Measurements from ENCODE around the gene GAMT.

GAMT gene

DNA sequence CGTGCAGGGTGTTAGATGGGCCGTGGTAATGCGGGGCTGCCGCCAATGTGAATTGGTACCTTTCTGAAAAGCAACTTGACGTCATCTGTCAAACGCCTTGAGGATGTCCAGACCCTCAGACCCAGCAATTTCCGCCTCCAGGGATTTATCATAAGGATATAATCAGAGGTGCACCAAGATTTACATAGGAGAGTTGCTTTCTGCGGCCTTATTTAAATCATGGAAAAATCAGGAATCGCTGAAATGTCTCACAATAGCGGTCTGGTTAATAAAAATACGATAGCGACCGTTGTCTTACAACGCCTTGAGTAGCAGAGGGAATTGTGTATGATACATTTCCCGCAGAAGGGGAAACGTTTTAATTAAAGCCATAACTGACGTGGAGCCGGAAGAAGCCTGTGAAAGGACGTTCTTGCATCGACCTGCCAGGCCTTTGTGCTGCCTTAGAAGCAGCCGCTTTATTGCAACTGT, 49.9 kb downstream of the GAMT start:
- Histone ChIP-seq H3K27me3 (ENCODE audit: insufficient read depth, low read depth, severe bottlenecking) (no peaks in the 10 kb centered on the region), H3K9me3 (ENCODE audit: severe bottlenecking) (no peaks in the 10 kb centered on the region), H3K4me3 (ENCODE audit: low read depth, low read length) (no peak overlapping the region), H3K36me3 (no peaks in the 10 kb centered on the region; the same call in 1 of the 2 replicates), H3K27ac (no peak overlapping the region)
- TF ChIP-seq, protein P1, sequence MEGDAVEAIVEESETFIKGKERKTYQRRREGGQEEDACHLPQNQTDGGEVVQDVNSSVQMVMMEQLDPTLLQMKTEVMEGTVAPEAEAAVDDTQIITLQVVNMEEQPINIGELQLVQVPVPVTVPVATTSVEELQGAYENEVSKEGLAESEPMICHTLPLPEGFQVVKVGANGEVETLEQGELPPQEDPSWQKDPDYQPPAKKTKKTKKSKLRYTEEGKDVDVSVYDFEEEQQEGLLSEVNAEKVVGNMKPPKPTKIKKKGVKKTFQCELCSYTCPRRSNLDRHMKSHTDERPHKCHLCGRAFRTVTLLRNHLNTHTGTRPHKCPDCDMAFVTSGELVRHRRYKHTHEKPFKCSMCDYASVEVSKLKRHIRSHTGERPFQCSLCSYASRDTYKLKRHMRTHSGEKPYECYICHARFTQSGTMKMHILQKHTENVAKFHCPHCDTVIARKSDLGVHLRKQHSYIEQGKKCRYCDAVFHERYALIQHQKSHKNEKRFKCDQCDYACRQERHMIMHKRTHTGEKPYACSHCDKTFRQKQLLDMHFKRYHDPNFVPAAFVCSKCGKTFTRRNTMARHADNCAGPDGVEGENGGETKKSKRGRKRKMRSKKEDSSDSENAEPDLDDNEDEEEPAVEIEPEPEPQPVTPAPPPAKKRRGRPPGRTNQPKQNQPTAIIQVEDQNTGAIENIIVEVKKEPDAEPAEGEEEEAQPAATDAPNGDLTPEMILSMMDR (IDR thresholded peaks at IDR 0.05; ENCODE audit: low read depth, low read length), result no peak
- no peak for DNase-seq

DNA sequence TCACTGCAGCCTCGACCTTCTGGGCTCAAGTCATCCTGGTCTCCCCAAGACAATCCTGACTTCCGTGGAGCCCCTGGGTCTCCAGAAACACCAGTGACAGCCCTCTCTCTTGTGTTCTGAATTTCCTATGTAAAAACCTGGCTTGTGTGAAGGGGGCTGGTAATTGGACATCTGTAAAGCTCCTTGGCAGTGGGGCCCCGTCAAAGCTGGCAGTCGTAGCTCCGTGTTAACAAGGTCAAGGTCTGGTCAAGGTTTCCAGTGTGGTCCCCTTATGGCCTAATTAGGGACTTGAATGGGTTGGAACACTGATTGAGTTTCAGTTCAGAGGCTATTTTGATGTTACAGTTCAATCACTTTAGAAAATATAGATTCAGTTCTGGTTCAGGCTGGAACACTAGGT, 50.5 kb downstream of the GAMT start:
- no peaks in the 10 kb centered on the region for H3K9me3 ChIP-seq (ENCODE audit: severe bottlenecking)
- TF ChIP-seq, protein P1 (IDR thresholded peaks at IDR 0.05; ENCODE audit: low read depth, low read length), result no peak
- H3K4me3 ChIP-seq (ENCODE audit: low read depth, low read length), result no peak overlapping the region
- H3K27ac ChIP-seq, result no peak overlapping the region
- H3K27me3 ChIP-seq (ENCODE audit: insufficient read depth, low read depth, severe bottlenecking), result no peaks in the 10 kb centered on the region
- no peaks in the 10 kb centered on the region for H3K36me3 ChIP-seq
- no peak for DNase-seq

DNA sequence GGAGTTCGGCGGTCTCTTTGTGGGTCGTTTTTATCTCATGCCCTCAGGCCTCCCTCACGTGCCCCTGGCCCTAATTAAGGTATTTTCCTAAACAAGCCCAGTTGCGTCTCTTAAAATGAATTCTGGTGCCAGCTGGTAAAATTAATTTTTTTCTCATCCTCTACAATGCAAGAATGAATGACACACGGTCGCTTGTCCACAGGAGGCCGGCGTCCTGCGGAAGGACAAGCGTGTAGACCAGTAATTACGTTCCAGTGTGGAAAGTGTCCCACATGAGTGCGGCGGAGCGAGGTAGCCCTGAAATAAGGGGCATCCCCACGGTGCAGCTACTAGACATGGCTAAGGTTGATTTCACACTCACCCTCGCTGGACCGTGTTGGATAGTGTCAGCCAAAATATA, 52.1 kb downstream of the GAMT start:
- H3K4me3 ChIP-seq (ENCODE audit: low read depth, low read length), result no peak overlapping the region
- no peaks in the 10 kb centered on the region for H3K36me3 ChIP-seq
- DNase-seq, result no peak
- H3K27me3 ChIP-seq (ENCODE audit: insufficient read depth, low read depth, severe bottlenecking), result no peaks in the 10 kb centered on the region
- TF ChIP-seq, protein P1 (IDR thresholded peaks at IDR 0.05; ENCODE audit: low read depth, low read length), result no peak
- H3K27ac ChIP-seq, result no peak overlapping the region
- no peaks in the 10 kb centered on the region for H3K9me3 ChIP-seq (ENCODE audit: severe bottlenecking)

Measured in WERI-Rb-1 (cell line).